K562 (cell line): Measurements from ENCODE around the gene ACER3. TPM values are rescaled to one million over a fixed set of nuclear protein-coding genes. Genes with fewer than 3 reads are reported as not detected.

Experiments
- ATAC-seq: fragments of 200-7000 bp; cut with Tn5 transposase; 3 replicates; pipeline ENCODE4 v1.9.1; 2020; ENCODE audit warnings: moderate library complexity
- BruUV-seq: library from RNA; stranded (reverse); fragments of 400-500 nt; replicated peaks from 2 replicates; lab custom pipeline; 2021; lab: Mats Ljungman, UMichigan
- CTCF ChIA-PET: fragments of 300-600 bp; formaldehyde crosslinking; extraction: SDS; loops from one replicate; lab custom pipeline; 2021; ENCODE audit warnings: low intra/inter-chr PET ratio; lab: Yijun Ruan, JAX
- POLR2A ChIA-PET: fragments of 300-600, 350-650 bp; sonication (Branson Sonifier 250); formaldehyde crosslinking; extraction: SDS; loops from one replicate; lab custom pipeline; 2021; ENCODE audit warnings: antibody characterized with exemption, inconsistent platforms; lab: Yijun Ruan, JAX
- DNase-seq, 4 experiments: peaks; one replicate each; pipeline versions ENCODE4 v3.0.0 to v3.0.0-alpha.2; 2011 to 2018; ENCODE audit warnings: low spot score in 3 of 4, mixed read lengths in 3 of 4; ENCODE audit errors: extremely low read depth in 1 of 4
- FAIRE-seq: peaks from 2 replicates; lab custom pipeline; 2011; peaks lifted over from hg19 to GRCh38; lab: Jason Lieb, UNC
- H2AFZ ChIP-seq: 2 replicates; pipeline ENCODE4 v1.6.0; 2011; ENCODE audit warnings: low read depth, low read length, control low read depth, inconsistent platforms
- H3K27ac ChIP-seq: fragments of 200-600 bp; 3 replicates; pipeline ENCODE4 v1.8.0; 2011; ENCODE audit warnings: low read depth, mild to moderate bottlenecking, control low read depth, inconsistent platforms, low read length, moderate library complexity, mixed read lengths; ENCODE audit errors: extremely low read depth
- H3K27me3 ChIP-seq, 2 experiments: fragments of 300-600 bp in 1 of 2; 2 replicates in 1 of 2; 3 replicates in 1 of 2; pipeline versions ENCODE4 v1.6.0 to v1.8.0; 2011; ENCODE audit warnings: inconsistent platforms in 2 of 2, low read length in 2 of 2, mild to moderate bottlenecking in 1 of 2, mixed read lengths in 1 of 2, moderate library complexity in 1 of 2; ENCODE audit not compliant: control insufficient read depth in 2 of 2, insufficient read depth in 2 of 2
- H3K36me3 ChIP-seq: fragments of 300-600 bp; 3 replicates; pipeline ENCODE4 v1.8.0; 2011; ENCODE audit warnings: mild to moderate bottlenecking, low read length, inconsistent platforms; ENCODE audit not compliant: control insufficient read depth, insufficient read depth
- H3K4me1 ChIP-seq, 2 experiments: fragments of 200-600 bp in 1 of 2; replicated peaks in 1 of 2; 2 replicates in 1 of 2; 3 replicates in 1 of 2; pipeline versions ENCODE4 v1.5.1 to v1.8.0; 2011; ENCODE audit warnings: inconsistent platforms in 2 of 2, low read length in 2 of 2, mild to moderate bottlenecking in 1 of 2, mixed read lengths in 1 of 2, moderate library complexity in 1 of 2; ENCODE audit not compliant: control insufficient read depth in 2 of 2, insufficient read depth in 2 of 2
- H3K4me2 ChIP-seq: 2 replicates; pipeline ENCODE4 v1.6.1; 2011; ENCODE audit warnings: low read length, control low read depth, inconsistent platforms, mixed read lengths; ENCODE audit not compliant: insufficient read depth
- H3K4me3 ChIP-seq: fragments of 200-600 bp; sonication (generic), shearing (Covaris generic); 2 replicates; pipeline ENCODE4 v1.5.1; 2016; ENCODE audit warnings: control low read depth, inconsistent platforms
- H3K79me2 ChIP-seq: fragments of 200-600 bp; 3 replicates; pipeline ENCODE4 v1.8.0; 2011; ENCODE audit warnings: low read length, inconsistent platforms; ENCODE audit not compliant: control insufficient read depth, insufficient read depth
- H3K9ac ChIP-seq, 2 experiments: 2 replicates each; pipeline versions ENCODE4 v1.6.0 to v1.6.1; 2011; ENCODE audit warnings: low read depth in 2 of 2, low read length in 2 of 2, control low read depth in 1 of 2, inconsistent platforms in 1 of 2, mild to moderate bottlenecking in 1 of 2, mixed read lengths in 1 of 2; ENCODE audit not compliant: insufficient read depth in 1 of 2
- H3K9me1 ChIP-seq: one replicate; pipeline ENCODE4 v1.6.0; 2011; ENCODE audit warnings: inconsistent platforms, mild to moderate bottlenecking, low read length, moderate library complexity; ENCODE audit not compliant: control insufficient read depth, insufficient read depth
- H3K9me3 ChIP-seq: replicated peaks from 2 replicates; pipeline ENCODE4 v1.5.1; 2011; ENCODE audit warnings: low read depth, low read length, inconsistent platforms; ENCODE audit not compliant: control insufficient read depth, insufficient read depth
- H4K20me1 ChIP-seq: replicated peaks from 2 replicates; pipeline ENCODE4 v1.6.1; 2011; ENCODE audit warnings: low read length, inconsistent platforms, mixed read lengths; ENCODE audit not compliant: control insufficient read depth, insufficient read depth
- MEF2D ChIP-seq: conservative IDR thresholded peaks from 2 replicates; pipeline ENCODE4 v1.6.1; 2016; ENCODE audit warnings: low read depth, missing genetic modification characterization, missing compliant biosample characterization
- TSC22D4 ChIP-seq: fragments of 450-650 bp; IDR thresholded peaks from 2 replicates; pipeline ENCODE4 v1.6.1; 2016; ENCODE audit warnings: missing genetic modification characterization, missing biosample characterization, control low read depth
- WGBS: fragments of 100-300 bp; shearing (Covaris generic); methylation state at CpG from one replicate; pipeline ENCODE4 v1.1.6; 2016; ENCODE audit warnings: low coverage, mixed read lengths; ENCODE audit not compliant: insufficient coverage; ENCODE audit errors: missing lambda C conversion rate; 5-methylcytosine and 5-hydroxymethylcytosine counted together
- in situ Hi-C: fragments of 300-500 bp; cut with MboI; formaldehyde crosslinking; loops from 4 replicates; pipeline ENCODE4 v1.15.0; 2018; ENCODE audit warnings: inconsistent platforms, mixed read lengths
- intact Hi-C: fragments of 100-400 bp; cut with micrococcal nuclease; formaldehyde crosslinking; loops from 2 replicates; pipeline ENCODE4 v1.14.2; 2022
- polyA plus RNA-seq, 8 experiments: library from polyadenylated mRNA; depleted of rRNA in 4 of 8; stranded (reverse) in 5 of 8; unstranded in 3 of 8; fragments of >200 nt; fragmentation: Nextera tagmentation in 2 of 8; fragmentation: Illumina TruSeq in 1 of 8; extraction: Ambion mirVana in 2 of 8; extraction: Trizol in 1 of 8; gene quantifications; 2 replicates each; pipeline versions ENCODE4 v1.2.1 to v1.2.3, GENCODE V29; 2011 to 2014; ENCODE audit warnings: inconsistent platforms in 1 of 8, missing spikeins in 1 of 8
- total RNA-seq, 7 experiments: library from RNA; depleted of rRNA in 6 of 7; stranded (reverse); fragments of >200 nt in 6 of 7; fragmentation: Illumina TruSeq in 2 of 7; extraction: Trizol in 2 of 7; gene quantifications; 2 replicates each; pipeline versions ENCODE4 v1.2.1 to v1.2.3, GENCODE V29; 2011 to 2021; ENCODE audit warnings: low replicate concordance in 1 of 7
- TF ChIP-seq, protein P1 (sequence below): sonication (generic); formaldehyde crosslinking; IDR thresholded peaks from 2 replicates; pipeline ENCODE4 v1.8.1; 2023; ENCODE audit warnings: mild to moderate bottlenecking, missing genetic modification reagents

Gene ACER3
- total and polyA plus RNA-seq, 9 of the 15 experiments (the other 6 are each of a cell fraction or from before 2014, with no cell fraction given): 2.0 to 23.8 (median 9.5) TPM

DNA sequence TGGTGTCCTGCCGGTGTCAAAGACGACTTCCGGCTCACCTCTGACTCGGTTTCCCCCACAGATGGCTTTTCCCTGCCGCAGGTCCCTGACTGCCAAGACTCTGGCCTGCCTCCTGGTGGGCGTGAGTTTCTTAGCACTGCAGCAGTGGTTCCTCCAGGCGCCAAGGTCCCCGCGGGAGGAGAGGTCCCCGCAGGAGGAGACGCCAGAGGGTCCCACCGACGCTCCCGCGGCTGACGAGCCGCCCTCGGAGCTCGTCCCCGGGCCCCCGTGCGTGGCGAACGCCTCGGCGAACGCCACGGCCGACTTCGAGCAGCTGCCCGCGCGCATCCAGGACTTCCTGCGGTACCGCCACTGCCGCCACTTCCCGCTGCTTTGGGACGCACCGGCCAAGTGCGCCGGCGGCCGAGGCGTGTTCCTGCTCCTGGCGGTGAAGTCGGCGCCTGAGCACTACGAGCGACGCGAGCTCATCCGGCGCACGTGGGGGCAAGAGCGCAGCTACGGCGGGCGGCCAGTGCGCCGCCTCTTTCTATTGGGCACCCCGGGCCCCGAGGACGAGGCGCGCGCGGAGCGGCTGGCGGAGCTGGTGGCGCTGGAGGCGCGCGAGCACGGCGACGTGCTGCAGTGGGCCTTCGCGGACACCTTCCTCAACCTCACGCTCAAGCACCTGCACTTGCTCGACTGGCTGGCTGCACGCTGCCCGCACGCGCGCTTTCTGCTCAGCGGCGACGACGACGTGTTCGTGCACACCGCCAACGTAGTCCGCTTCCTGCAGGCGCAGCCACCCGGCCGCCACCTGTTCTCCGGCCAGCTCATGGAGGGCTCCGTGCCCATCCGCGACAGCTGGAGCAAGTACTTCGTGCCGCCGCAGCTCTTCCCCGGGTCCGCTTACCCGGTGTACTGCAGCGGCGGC, 179.0 kb downstream of the ACER3 start:
- in situ Hi-C loops: loop anchor here (10.0 kb wide), 3 partner anchors 115 to 315 kb away; no protein-coding TSS in a partner anchor
- no peak overlapping the region for H3K9ac ChIP-seq
- 94% methylated on average over 56 of the region's 109 CpGs for WGBS
- H3K27ac ChIP-seq: no peak overlapping the region
- no peaks in the 10 kb centered on the region; a peak in 1 of 5 replicates for H3K27me3 ChIP-seq
- no peak for FAIRE-seq
- BruUV-seq: no TSS peak
- no peak overlapping the region for H3K4me2 ChIP-seq
- H3K9me1 ChIP-seq: no peaks in the 10 kb centered on the region
- no peak overlapping the region for H3K4me3 ChIP-seq
- no peaks in the 10 kb centered on the region for H3K79me2 ChIP-seq
- ChIA-PET CTCF (no interaction called here), POLR2A (no interaction called here)
- no peaks in the 10 kb centered on the region for H4K20me1 ChIP-seq
- H3K36me3 ChIP-seq: no peaks in the 10 kb centered on the region
- H3K9me3 ChIP-seq: 0 out of 2 replicates have a peak, but pooled peaks cover 1% of the 10 kb centered on the region
- ATAC-seq: no peak
- no peak overlapping the region for H2AFZ ChIP-seq
- intact Hi-C loops: no loop called here
- no peak for TF ChIP-seq TSC22D4
- TF ChIP-seq, protein P1, sequence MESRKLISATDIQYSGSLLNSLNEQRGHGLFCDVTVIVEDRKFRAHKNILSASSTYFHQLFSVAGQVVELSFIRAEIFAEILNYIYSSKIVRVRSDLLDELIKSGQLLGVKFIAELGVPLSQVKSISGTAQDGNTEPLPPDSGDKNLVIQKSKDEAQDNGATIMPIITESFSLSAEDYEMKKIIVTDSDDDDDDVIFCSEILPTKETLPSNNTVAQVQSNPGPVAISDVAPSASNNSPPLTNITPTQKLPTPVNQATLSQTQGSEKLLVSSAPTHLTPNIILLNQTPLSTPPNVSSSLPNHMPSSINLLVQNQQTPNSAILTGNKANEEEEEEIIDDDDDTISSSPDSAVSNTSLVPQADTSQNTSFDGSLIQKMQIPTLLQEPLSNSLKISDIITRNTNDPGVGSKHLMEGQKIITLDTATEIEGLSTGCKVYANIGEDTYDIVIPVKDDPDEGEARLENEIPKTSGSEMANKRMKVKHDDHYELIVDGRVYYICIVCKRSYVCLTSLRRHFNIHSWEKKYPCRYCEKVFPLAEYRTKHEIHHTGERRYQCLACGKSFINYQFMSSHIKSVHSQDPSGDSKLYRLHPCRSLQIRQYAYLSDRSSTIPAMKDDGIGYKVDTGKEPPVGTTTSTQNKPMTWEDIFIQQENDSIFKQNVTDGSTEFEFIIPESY (CRISPR knock-in tag): peak; percentile 80
- TF ChIP-seq MEF2D (tag): no peak
- DNase-seq: no peak
- peaks cover 0 to 7% of the 10 kb centered on the region in 2 experiments; a peak in 3 of 5 replicates for H3K4me1 ChIP-seq
